HS-5 (cell line): ENCODE results near the gene HMCN1.
A peak's percentile ranks its signal among the peaks of the same experiment; 100 is the strongest.
"Not testable (repeated sequence)": the region's sequence is repeated elsewhere in the genome, so short reads cannot be mapped to it uniquely, and the experiment has no call there.

Source experiments
- DNase-seq: peaks from one replicate; pipeline ENCODE4 v3.0.0-alpha.2; 2012; ENCODE audit warnings: low read depth

Gene HMCN1

GRCh38 chr1:186152620-186153239 is 418.5 kb downstream of the HMCN1 start:
- peak; percentile 46 for DNase-seq

- DNase-seq: no peak
Measured at GRCh38 chr1:186154651-186155050, 420.5 kb downstream of the HMCN1 start.

- DNase-seq: peak; percentile 48
Measured at GRCh38 chr1:186155594-186155993, 421.4 kb downstream of the HMCN1 start.

- not testable (repeated sequence) for DNase-seq
Measured at GRCh38 chr1:186162895-186163294, 428.7 kb downstream of the HMCN1 start.

DNA sequence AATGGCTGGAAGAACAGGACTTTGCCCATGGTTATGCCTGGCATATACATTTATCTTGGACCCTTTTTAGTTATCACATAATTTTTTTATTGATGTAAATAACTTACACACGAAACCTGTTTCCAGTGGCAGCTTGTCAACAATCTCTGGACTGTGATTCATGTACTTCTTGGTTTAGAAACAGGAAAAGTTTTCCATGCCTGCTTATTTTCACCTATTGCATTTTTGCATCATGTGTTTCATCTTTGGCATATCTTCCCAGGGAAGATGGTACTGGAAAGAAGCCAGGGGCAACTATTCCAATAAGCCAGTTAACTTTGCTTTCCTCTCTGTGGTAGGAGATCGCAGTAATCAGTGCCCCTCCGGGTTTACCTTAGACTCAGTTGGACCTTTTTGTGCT is 430.6 kb downstream of the HMCN1 start:
- DNase-seq: no peak

DNA sequence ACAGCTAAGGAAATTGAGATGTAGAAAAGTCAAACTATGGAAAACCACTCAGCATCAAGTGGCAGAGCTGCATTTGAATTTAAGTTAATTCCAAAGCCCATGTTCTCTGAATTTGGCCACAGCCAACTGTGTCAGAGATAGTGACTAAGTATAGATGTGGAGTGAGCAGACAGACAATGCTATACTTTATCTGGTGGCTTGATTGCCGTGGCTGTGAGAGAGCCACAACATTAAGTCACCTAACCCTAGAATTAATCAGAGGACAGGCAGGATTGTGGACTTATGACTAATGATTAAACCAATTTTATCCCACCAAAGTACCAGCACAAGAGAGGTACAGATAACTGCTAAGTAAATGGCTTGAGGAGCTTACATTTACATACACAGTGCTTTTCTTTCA is 431.1 kb downstream of the HMCN1 start:
- DNase-seq: no peak

- DNase-seq: no peak
Measured at GRCh38 chr1:186167096-186167668, 433.0 kb downstream of the HMCN1 start.

DNA sequence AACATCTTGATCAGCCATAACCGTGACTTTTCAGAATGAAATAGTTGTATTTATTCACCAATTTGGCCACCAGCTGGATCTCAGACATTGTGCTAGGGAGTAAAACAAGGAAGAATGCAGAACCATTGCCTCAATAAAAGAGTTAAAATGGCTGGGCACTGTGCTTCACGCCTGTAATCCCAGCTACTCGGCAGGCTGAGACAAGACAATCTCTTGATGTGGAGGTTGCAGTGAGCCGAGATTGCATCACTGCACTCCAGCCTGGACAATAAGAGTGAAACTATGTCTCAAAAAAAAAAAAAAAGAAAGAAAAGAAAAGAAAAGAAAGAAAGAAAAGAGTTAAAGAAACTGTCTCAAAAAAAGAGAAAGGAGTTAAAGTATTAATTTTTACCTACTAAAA is 441.4 kb downstream of the HMCN1 start:
- no peak for DNase-seq

- no peak for DNase-seq
Measured at GRCh38 chr1:186178426-186179043, 444.3 kb downstream of the HMCN1 start.

- DNase-seq: no peak
Measured at GRCh38 chr1:186179231-186179630, 445.0 kb downstream of the HMCN1 start.

DNA sequence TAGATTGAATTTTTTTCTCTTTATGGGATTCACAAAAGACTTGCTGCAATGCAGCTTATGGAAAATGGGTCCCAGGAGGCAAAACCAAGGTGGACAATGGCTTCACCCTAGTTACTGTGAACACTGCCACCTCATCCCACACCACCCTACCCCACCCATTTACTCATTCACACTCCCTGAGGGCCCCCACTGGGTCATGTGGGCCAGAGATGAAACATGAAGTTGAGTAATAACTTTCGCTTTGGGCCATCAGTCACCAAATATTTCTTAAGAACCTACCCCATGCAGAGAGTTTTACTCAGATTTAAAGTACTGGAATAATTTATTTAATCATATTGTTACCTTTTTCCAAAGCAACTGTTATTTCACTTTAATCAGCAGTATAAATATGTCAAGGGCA is 449.0 kb downstream of the HMCN1 start:
- DNase-seq: peak; percentile 60

DNA sequence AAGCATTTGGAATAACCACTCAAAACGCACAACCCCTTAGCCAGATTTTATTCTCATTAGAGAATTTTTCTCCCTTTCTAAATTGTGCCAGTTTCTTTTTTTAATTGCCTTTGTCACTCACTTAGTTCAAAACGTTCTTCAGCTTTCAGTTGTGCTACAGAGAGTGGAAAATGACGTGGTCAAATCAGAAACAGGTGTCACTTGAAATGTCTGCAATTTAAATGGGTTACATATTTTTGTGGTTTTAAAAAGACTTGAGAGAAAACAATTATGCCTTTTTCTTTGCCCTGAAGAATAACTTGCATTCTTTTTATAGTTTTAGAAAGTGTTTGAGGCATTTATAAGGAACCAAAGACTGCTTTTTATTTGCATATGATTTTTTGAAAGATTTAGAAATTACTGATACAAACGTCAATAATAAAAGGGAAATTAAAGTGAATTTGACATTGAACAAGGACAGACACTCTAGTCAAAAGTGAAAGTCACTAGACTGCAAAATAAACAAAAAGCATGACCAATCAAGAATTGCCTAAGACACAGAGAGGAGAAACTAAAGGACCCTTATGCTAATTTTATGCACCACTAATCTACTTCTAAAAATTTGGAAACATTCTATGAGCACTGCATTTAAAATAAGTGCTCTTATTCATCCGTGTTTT is 449.9 kb downstream of the HMCN1 start:
- peak; percentile 28 for DNase-seq

DNA sequence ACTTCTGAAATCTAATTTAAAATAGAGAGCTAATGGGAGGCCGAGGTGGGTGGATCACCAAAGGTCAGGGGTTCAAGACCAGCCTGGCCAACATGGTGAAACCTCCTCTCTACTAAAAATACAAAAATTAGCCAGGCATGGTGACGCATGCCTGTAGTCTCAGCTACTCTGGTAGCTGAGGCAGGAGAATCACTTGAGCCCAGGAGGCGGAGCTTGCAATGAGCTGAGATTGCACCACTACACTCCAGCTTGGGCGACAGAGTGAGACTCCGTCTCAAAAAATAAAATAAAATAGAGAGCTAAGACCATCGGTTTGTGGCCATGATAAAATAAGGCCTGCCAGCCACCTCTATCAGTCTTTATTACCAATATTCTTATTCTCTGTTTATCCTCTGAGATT is 452.1 kb downstream of the HMCN1 start:
- not testable (repeated sequence) for DNase-seq

DNA sequence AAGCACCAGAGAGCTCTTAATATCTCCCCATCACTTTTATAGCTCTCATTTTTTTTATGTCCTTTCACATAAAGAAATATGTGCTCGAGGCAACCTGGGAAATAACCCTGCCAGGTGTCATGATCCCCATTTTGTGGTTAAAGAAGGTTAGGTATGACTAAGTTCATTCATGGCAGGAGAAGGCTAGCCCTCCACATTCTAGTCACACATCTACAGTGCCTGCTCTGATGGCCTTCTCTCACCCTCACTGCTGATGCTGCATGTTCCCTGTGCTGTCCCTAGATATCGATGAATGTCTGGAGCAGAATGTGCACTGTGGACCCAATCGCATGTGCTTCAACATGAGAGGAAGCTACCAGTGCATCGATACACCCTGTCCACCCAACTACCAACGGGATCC is 453.4 kb downstream of the HMCN1 start:
- no peak for DNase-seq

DNA sequence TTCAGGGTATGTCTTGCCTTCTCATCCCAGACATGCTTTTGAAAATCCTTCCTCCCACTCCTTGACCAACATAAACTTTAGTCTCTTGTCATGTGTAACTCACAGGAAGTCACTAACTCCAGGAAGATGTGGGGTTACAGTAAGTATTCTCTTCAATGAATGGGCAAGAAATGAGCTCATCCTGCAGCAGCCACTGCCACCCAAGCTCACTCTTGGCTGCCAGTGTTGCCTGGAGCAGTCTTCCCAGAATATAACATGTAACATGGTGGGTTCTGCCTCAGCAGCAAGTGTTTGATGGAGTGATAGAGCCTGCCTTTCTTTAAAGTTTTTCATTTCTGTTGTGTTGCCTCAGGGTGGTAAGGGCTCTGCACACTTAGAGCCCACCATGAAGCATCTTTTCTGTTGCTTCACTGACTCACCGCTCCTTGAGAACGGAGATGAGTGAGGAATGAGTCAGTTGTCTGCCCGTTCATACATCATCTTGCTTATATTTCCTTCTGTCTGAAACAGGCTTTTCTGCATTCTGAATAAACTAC is 453.9 kb downstream of the HMCN1 start:
- DNase-seq: peak; percentile 89

- DNase-seq: no peak
Measured at GRCh38 chr1:186188736-186189135, 454.5 kb downstream of the HMCN1 start.

DNA sequence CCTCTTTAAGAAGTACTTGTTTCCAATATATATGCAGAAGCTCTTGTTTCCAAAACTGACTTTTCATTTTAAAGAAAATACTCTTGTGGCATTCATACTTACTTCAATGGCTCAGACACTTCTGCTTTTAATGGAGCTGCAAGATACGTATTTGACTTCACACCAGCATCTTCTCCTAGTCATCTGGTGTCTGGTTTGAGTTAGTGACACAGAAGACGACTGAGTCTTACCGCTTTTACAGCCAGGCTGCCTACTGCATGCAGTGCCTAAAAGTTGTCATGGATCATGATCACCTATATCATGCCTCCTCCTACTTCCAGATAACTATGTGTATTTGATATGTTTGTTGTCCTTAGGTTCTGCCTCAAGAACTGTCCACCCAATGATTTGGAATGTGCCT is 455.0 kb downstream of the HMCN1 start:
- no peak for DNase-seq

- DNase-seq: no peak
Measured at GRCh38 chr1:186191511-186191910, 457.3 kb downstream of the HMCN1 start.

DNA sequence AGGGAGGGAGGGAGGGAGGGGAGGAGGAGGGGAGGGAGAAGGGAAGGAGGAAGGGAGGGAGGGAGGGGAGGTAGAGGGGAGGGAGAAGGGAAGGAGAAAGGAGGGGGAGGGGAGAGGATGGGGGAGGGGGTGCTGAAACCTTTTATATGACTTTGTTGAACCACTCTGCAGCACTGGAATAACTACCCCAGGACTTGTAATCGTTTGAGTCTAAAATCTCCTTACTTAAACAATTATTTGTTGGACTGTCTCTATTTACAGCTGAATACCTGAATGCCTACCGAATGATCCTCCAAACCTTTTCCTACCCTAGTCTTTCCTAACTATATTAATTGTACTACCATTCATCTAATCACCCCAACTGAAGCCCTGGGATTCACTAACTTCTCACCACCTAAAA is 459.0 kb downstream of the HMCN1 start:
- DNase-seq: no peak

GRCh38 chr1:186194107-186194756 is 460.0 kb downstream of the HMCN1 start:
- no peak for DNase-seq

DNA sequence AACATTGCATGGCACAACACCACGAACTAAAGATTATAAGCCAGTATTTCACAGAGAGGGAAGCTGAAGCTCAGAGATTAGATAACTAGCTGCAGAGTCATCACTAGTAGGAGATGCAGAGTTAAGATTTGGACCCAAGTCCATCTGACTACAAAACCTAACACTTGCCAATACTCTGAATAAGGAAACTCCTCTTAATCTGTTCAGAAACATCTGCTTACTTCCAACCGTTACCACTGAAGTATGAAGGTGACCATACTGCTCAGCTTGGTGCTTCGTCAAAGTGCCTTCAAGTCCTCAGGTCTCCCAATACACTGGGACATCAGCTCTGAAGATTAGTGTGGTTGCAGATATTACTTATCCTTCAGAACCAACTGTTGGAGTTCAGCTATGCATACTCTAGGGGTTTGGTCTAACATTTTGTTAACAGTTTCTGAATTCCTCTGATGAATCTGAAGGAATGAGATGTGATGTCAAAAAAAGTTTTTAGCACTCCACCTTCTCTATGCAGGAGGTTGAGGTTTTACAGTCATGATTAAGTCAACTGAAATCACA is 461.3 kb downstream of the HMCN1 start:
- DNase-seq: no peak

- no peak for DNase-seq
Measured at GRCh38 chr1:186202271-186202764, 468.1 kb downstream of the HMCN1 start.
